Measurements from ENCODE around the gene TMED8.
"Not testable (repeated sequence)": the region's sequence is repeated elsewhere in the genome, so short reads cannot be mapped to it uniquely, and the experiment has no call there.

DNA sequence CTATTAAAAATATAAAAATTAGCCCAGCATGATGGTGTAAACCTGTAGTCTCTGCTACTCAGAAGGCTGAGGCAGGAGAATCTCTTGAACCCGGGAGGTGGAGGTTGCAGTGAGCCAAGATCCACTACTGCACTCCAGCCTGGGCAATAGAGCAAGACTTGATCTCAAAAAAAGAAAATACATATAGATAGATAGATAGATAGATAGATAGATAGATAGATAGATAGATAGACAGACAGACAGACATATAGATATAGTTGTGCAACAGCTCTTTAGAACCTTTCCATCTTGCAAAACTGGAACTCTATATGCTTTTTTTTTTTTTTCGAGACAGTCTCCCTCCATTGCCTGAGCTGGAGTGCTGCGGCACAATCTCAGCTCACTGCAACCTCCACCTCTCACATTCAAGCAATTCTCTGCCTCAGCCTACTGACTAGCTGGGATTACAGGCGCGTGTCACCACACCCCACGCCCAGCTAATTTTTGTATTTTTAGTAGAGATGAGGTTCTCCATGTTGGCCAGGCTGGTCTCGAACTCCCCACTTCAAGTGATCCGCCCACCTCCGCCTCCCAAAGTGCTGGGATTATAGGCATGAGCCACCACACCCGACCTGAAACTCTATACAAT lies 38.6 kb upstream of the TMED8 start:
- not testable (repeated sequence) for TF ChIP-seq CTCF (IDR thresholded peaks at IDR 0.05; ENCODE audit: borderline replicate concordance, extremely low read depth, low read length, poor library complexity, severe bottlenecking); EZH2 (IDR thresholded peaks at IDR 0.05; ENCODE audit: borderline replicate concordance, low read depth, low read length, severe bottlenecking)

Measured in DND-41 (cell line).